KOPT-K1 (cell line): Measurements from ENCODE around the gene EIF3D.
"Not testable (repeated sequence)": the region's sequence is repeated elsewhere in the genome, so short reads cannot be mapped to it uniquely, and the experiment has no call there.

Experiments
- H3K27ac ChIP-seq: fragments of 200-600 bp; sonication (generic); 2 replicates; pipeline ENCODE4 v1.5.1; 2016; ENCODE audit warnings: antibody characterized with exemption, mild to moderate bottlenecking, low read depth, low read length; ENCODE audit not compliant: poor library complexity, severe bottlenecking
- H3K36me3 ChIP-seq: fragments of 200-600 bp; sonication (generic); 2 replicates; pipeline ENCODE4 v1.5.1; 2017; ENCODE audit warnings: antibody characterized with exemption, mild to moderate bottlenecking, low read length, moderate library complexity; ENCODE audit not compliant: insufficient read depth
- H3K9me3 ChIP-seq: fragments of 200-600 bp; sonication (generic); 2 replicates; pipeline ENCODE4 v1.5.1; 2017; ENCODE audit warnings: antibody characterized with exemption, low read length, mild to moderate bottlenecking; ENCODE audit not compliant: insufficient read depth, poor library complexity, severe bottlenecking

Gene EIF3D

DNA sequence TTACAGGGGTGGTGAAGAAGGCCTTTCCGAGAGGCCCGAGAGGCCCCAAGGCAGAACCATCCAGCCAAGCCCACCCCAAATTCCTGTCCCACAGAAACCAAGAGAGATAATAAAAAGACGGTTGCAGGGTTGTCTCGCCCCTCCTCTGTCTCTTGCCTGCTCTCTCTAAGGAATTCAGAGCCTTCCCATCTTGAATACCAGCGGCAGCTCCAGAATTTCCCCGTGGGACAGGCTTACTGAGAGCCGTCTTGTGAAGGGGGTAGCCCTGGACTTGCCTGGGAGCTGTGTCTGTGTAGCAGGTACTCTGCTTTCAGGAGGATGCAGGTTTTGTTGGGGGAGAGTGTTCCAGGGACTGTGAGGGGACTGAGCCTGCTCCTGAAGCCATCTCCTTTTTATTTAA lies 9.6 kb upstream of the EIF3D start:
- no peak overlapping the region for H3K27ac ChIP-seq
- no peaks in the 10 kb centered on the region for H3K36me3 ChIP-seq
- H3K9me3 ChIP-seq: peaks cover 7% of the 10 kb centered on the region

DNA sequence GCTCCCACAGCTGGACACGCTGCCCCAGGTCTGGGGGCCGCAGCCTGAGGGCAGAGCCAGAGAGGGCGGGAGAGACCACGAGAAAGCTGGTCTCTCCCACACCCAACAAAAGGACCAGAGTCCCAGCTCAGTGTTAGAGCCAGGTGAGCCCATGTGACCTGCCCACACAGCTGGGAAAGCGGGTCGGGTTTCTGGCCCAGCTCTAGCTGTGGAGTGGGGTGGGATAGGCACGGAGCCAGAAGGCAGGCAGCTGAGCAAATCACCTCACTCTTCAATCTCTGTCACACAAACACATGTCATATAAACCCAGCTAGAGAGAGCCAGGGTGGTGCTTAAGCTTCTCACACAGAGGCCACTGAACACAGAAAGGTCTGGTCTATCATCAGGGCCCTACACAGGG lies 7.8 kb upstream of the EIF3D start:
- Histone ChIP-seq H3K36me3 (no peaks in the 10 kb centered on the region), H3K27ac (no peak overlapping the region)

DNA sequence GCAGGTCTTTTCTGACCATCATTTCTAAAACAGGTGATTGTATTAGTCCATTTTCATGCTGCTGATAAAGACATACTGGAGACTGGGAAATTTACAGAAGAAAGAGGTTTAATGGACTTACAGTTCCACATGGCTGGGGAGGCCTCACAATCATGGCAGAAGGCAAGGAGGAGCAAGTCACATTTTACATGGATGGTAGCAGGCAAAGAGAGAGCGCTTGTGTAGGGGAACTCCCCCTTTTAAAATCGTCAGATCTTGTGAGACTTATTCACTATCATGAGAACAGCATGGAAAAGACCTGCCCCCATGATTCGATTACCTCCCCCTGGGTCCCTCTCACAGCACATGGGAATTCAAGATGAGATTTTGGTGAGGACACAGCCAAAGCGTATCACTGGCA lies 4.4 kb upstream of the EIF3D start:
- not testable (repeated sequence) for H3K27ac ChIP-seq, H3K36me3 ChIP-seq, H3K9me3 ChIP-seq

More for the DNA sequence above, 7.8 kb upstream of the EIF3D start:
- H3K9me3 ChIP-seq: peaks cover 7% of the 10 kb centered on the region

DNA sequence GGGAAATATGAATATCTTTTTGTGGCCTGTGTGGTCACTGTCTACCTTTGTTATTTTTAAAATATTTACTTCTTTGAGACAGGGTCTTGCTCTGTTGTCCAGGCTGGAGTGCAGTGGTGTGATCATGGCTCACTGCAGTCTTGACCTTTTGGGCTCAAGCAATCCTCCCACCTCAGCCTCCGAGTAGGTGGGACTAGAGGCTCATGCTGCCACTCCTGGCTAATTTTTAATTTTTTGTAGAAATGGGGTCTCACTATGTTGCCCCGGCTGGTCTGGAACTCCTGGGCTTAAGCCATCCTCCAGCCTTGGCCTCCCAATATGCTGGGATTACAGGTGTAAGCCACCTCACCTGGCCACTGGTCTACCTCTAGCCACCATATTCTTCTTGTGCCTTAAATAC lies 3.5 kb upstream of the EIF3D start:
- 0 out of 2 replicates have a peak, but pooled peaks cover under 1% of the 10 kb centered on the region for H3K36me3 ChIP-seq
- H3K27ac ChIP-seq: no peak overlapping the region
- H3K9me3 ChIP-seq: peaks cover 7% of the 10 kb centered on the region

DNA sequence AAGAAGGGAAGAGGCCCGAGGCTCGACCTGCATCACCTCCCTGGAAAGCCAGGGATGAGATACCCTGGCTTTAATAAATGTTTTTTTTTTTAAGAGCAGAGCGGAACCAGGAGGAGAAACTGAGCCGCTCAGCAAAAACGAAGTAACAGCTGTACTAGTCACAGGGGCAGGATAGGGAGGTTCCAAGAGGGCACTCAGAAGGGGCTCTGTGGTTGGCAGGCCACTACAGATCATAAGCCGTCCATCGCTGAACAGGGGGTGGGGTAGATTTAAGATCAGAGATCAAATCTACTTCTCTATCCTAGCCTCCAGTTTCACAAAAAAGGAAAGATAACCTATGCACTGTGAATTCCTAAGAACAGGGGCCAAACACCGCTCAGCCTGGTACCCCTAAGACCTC lies 625 bp downstream of the EIF3D start:
- H3K9me3 ChIP-seq: no peaks in the 10 kb centered on the region
- peak overlapping the region; percentile 76 for H3K27ac ChIP-seq
- H3K36me3 ChIP-seq: peaks cover 42% of the 10 kb centered on the region

DNA sequence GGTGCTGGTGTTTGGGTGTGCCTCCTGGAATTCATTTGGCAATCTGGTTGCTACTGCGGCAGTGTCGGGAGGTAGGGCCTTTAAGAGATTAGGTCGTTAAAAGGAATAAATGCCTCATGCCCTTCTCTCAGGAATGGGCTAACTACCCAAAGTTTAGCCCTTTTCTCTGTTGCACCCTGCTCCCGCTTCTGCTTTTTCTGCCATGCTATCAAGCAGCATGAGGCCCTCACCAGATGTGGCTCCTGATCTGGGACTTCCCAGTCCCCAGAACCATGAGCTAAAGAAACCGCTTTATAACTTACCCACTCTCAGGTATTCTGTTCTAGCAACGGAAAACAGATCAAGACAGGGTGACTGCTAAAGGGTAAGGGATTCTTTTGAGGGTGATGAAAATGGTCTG lies 6.3 kb downstream of the EIF3D start:
- Histone ChIP-seq H3K9me3 (no peaks in the 10 kb centered on the region), H3K36me3 (peaks cover 98% of the 10 kb centered on the region), H3K27ac (no peak overlapping the region)

DNA sequence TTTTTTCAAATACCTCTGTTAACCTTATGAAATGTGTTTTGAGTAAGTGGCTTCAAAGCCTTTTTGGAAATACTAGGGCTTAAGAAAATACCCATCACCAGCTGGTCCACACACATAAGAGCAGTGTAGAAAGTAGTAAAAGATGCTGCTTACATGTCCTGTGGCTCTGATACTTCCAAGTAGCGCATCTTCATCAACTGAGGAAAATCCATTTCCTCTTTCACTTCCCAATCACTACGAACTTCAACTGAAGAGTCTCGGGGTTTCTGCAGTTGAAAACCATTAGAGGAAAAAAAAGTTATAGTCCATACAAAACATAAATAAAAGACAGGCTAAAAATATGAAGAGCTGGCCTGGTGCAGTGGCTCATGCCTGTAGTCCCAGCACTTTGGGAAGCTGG lies 8.5 kb downstream of the EIF3D start:
- Histone ChIP-seq H3K27ac (no peak overlapping the region), H3K36me3 (peaks cover 100% of the 10 kb centered on the region), H3K9me3 (no peaks in the 10 kb centered on the region)

DNA sequence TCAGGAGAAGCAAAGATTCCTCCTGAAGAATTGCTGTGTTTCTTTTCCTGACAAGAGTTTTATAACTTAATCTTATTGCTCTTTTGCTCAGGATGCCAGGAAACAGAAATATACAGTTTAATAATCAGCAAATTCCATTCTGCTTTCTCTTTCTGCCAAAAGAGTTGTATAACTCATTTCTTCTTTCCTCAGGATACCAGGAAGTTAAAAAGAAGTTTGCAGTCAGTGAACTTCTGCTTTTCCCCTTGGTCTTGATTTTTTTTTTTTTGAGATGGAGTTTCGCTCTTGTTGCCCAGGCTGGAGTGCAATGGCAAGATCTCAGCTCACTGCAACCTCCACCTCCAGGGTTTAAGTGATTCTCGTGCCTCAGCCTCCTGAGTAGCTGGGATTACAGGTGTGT lies 9.1 kb downstream of the EIF3D start:
- not testable (repeated sequence) for H3K9me3 ChIP-seq, H3K27ac ChIP-seq
- H3K36me3 ChIP-seq: peaks cover 100% of the 10 kb centered on the region

DNA sequence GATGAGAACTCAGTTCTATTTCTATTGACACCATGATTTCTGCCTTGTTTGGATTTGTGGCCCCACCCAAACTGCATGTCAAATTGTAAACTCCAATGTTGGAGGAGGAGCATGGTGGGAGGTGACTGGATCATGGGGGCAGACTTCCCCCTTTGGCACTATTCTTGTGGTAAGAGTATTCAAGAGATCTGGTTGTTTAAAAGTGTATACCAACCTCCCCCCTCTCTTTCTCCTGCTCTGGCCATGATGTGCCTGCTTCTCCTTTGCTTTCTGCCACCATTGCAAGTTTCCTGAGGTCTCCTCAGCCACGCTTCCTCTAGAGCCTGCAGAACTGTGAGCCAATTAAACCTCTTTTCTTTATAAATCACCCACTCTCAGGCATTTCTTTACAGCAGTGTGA lies 14.2 kb downstream of the EIF3D start:
- Histone ChIP-seq H3K9me3 (no peaks in the 10 kb centered on the region), H3K27ac (no peak overlapping the region), H3K36me3 (peaks cover 100% of the 10 kb centered on the region)

DNA sequence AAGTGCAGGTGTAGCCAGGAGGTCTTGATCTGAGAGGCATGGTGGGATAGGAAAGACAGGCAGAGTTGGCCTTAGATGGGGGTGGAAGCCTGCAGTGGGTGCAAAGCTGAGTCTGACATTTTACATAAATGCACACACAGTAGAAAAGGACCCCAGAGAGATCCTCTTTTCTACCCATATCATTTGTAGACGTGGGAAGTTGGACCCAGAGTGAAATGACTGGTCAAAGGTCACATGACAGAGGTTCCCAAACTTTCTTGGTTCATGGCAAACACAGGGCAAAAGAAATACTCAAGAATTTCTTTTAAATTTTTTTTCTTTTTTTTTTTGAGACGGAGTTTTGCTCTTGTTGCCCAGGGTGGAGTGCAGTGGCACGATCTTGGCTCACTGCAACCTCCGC lies 16.0 kb downstream of the EIF3D start:
- H3K9me3 ChIP-seq: no peaks in the 10 kb centered on the region
- H3K27ac ChIP-seq: no peak overlapping the region
- peaks cover 85% of the 10 kb centered on the region for H3K36me3 ChIP-seq

DNA sequence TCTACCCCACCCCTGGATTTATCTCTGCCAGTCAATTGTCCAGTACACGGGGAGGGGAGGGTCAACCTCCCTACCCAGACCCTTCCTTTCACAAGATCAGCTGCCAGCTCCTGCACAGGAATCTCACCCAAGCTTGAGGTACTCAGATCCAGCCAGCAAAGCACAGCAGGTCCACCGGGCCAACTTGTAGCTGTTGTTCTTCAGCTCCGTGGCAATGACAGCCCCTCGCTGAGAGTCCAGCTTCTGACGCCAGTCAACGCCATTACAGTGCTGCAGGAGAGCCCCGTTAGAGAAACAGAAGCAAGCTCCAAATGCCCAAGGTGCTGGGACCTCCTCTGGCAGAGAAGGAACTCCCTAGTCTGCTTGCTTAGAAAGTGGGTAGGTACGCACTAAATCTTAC lies 16.6 kb downstream of the EIF3D start:
- Histone ChIP-seq H3K9me3 (no peaks in the 10 kb centered on the region), H3K36me3 (peaks cover 79% of the 10 kb centered on the region), H3K27ac (no peak overlapping the region)

DNA sequence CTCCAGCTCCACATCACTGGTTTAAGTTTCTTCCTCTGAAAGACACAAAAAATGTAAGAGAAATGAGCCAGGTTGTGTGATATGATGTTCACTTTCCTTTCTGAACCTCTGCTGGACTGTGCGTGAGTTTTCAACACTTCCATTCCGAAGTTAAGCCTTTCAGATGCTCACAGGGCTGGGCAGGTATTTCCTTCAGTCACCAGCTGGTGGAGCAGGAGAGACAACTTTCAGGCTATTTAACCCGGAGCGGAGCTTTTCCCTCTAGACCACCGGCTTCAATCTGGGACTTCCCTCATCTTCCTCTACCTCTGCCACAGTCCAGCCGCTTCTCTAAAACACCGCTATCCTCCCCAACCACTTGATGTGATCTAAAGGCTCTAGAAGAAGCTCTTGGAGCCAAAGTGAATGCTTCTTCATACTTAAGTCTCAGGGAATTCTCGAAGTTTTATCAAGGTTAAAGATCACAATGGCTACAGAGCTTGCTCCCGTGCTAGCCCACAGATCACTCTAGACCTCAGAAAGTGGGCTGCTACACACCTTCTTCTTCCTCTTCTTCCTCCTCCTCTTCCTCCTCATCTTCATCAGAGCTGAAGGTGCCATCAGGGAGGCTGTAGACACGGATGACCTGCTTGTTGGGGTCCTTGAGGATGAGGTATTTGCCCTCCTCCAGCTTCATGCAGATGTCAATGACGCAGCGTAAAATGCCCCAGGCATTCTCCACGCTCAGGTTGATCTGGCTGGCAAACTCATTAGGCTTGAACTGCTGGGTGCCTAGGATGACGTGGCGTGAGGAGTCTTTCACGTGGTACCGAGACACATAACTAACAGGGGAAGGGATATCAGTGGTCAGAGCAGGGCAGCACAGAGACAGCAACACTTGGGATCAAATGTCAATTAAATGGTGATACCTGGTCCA lies 17.7 kb downstream of the EIF3D start:
- peaks cover 68% of the 10 kb centered on the region for H3K36me3 ChIP-seq
- H3K27ac ChIP-seq: no peak overlapping the region

DNA sequence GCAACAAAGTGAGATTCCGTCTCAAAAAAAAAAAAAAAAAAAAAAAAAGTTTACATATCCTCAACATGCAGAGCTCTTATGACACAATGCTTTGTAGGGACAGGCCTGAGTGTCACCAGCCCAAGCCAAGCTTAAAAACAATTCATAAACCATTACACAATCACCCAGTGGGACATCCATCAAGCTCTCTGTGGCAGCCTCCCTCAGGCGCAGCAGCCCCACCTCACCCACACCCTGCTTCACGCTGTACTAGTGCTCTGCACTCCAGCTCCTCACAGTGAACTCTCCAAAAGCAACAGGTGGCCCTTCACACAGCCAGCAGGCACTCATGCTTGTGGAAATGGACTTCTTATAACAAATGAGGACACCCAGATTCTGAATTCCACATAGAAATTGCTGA lies 18.6 kb downstream of the EIF3D start:
- Histone ChIP-seq H3K36me3 (peaks cover 59% of the 10 kb centered on the region), H3K27ac (no peak overlapping the region), H3K9me3 (no peaks in the 10 kb centered on the region)

More for the DNA sequence above, 17.7 kb downstream of the EIF3D start:
- H3K9me3 ChIP-seq: no peaks in the 10 kb centered on the region

DNA sequence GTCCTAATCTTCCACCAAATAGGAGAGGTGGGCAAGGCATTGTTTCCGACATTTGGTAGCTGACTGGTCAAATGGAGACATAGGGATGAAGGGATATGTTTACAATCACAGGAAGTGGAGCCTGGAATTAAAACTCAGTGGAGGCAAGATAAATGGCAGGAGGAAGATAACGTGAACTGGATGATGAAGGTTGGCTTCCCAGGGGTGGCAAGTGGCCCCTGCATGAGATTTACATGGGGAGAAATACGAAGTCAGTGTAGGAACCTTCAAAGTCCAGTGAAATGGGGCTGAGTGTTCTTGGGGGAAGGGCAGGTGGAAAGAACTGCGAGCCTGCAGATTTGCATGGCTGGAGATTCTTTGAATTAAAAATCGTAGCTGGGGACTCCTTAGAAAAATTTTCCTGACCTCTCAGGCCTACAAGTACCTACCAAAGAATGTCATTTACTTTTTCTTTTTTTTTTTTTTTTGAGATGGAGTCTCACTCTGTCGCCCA lies 21.4 kb downstream of the EIF3D start:
- H3K9me3 ChIP-seq: no peaks in the 10 kb centered on the region
- peaks cover 58% of the 10 kb centered on the region for H3K36me3 ChIP-seq
- H3K27ac ChIP-seq: peak overlapping the region; percentile 82

DNA sequence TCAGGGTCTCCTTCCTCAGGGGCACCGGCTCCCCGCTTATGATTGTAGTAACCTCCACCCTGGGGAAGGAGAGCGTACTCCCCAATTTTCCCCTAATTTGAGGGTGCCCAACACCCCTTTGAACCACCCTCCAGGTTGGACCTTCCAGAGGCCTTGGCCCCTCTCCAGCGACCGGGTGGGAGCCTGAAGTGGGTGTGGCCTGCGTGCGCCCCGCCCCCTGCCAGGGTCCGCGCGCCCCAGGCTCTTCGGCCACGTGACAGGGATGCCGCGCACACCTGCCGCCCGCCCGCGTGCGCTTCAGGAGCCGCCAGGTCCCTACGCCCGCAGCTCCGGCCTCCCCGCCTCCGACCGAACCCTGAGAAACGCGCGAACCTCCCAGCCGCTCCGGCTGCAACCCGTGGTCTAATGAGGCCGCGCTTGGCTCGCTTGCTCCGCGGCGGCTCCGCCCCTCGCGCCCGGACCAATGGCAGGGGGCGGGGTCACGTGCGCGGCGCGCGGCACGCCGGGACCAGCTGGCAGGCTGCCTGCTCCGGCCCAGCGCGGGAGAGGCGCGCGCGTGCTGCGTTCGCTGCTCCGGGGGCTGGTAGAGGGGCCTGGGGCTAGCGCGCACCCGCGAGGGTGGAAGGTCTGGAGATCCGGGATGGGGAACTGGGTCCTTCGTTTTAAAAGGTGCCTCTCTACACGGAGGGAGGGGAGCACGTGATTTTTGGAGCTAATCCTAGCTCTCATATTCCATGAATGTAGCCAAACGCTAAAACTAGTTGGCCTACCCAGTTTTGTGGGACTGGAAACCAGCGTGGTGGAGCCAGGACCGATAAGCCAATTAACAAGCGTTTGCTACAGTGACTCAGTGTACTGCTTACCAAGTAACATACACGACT lies 22.1 kb downstream of the EIF3D start, which contains the start of gene FOXRED2:
TSS of gene FOXRED2 (minus strand) at position 404 of the 881 bp plus-strand sequence. CDS start 618 bp downstream, outside the sequence.
- Histone ChIP-seq H3K36me3 (peaks cover 58% of the 10 kb centered on the region), H3K9me3 (no peaks in the 10 kb centered on the region), H3K27ac (peak within 1 kb of the TSS; percentile 82)
